Measurements from ENCODE around the gene CCDC169.

Gene CCDC169

GRCh38 chr13:36251017-36251416 lies 46.6 kb downstream of the CCDC169 start:
- Histone ChIP-seq H4K20me1 (ENCODE audit: insufficient read depth, low read length) (no peaks in the 10 kb centered on the region), H3K4me1 (ENCODE audit: low read length) (peaks cover 5% of the 10 kb centered on the region; the same call in 1 of the 2 replicates), H2AFZ (ENCODE audit: low read depth, low read length) (no peak overlapping the region), H3K9ac (ENCODE audit: low read length) (no peak overlapping the region), H3K4me3 (ENCODE audit: low read length) (no peak overlapping the region), H3K9me3 (ENCODE audit: insufficient read depth, low read length) (no peaks in the 10 kb centered on the region), H3K36me3 (replicated peaks; ENCODE audit: low read depth, low read length) (no peaks in the 10 kb centered on the region), H3K79me2 (ENCODE audit: low read length) (no peaks in the 10 kb centered on the region), H3K4me2 (ENCODE audit: low read length) (no peak overlapping the region), H3K27ac (ENCODE audit: low read length) (no peak overlapping the region), H3K27me3 (ENCODE audit: low read depth, low read length) (no peaks in the 10 kb centered on the region)
- no peak for TF ChIP-seq CTCF (IDR thresholded peaks at IDR 0.05; ENCODE audit: low read depth, low read length)
- no peak for TF ChIP-seq EZH2phosphoT487 (IDR thresholded peaks at IDR 0.05; ENCODE audit: low read depth)

- H3K4me2 ChIP-seq (ENCODE audit: low read length): no peak overlapping the region
- H3K27me3 ChIP-seq (ENCODE audit: low read depth, low read length): no peaks in the 10 kb centered on the region
- H3K27ac ChIP-seq (ENCODE audit: low read length): no peak overlapping the region
- H3K4me3 ChIP-seq (ENCODE audit: low read length): no peak overlapping the region
- no peak overlapping the region for H3K9ac ChIP-seq (ENCODE audit: low read length)
- H3K4me1 ChIP-seq (ENCODE audit: low read length): peaks cover 5% of the 10 kb centered on the region; the same call in 1 of the 2 replicates
- no peaks in the 10 kb centered on the region for H3K79me2 ChIP-seq (ENCODE audit: low read length)
- no peaks in the 10 kb centered on the region for H4K20me1 ChIP-seq (ENCODE audit: insufficient read depth, low read length)
- TF ChIP-seq EZH2phosphoT487 (IDR thresholded peaks at IDR 0.05; ENCODE audit: low read depth) (no peak), CTCF (IDR thresholded peaks at IDR 0.05; ENCODE audit: low read depth, low read length) (no peak)
- H3K9me3 ChIP-seq (ENCODE audit: insufficient read depth, low read length): no peaks in the 10 kb centered on the region
- no peaks in the 10 kb centered on the region for H3K36me3 ChIP-seq (replicated peaks; ENCODE audit: low read depth, low read length)
- no peak overlapping the region for H2AFZ ChIP-seq (ENCODE audit: low read depth, low read length)
Measured at GRCh38 chr13:36248700-36249099, 48.9 kb downstream of the CCDC169 start.

- H2AFZ ChIP-seq (ENCODE audit: low read depth, low read length): no peak overlapping the region
- H3K9me3 ChIP-seq (ENCODE audit: insufficient read depth, low read length): no peaks in the 10 kb centered on the region
- no peaks in the 10 kb centered on the region for H3K79me2 ChIP-seq (ENCODE audit: low read length)
- no peak overlapping the region for H3K9ac ChIP-seq (ENCODE audit: low read length)
- no peaks in the 10 kb centered on the region for H3K4me1 ChIP-seq (ENCODE audit: low read length)
- H3K4me2 ChIP-seq (ENCODE audit: low read length): no peak overlapping the region
- no peaks in the 10 kb centered on the region for H4K20me1 ChIP-seq (ENCODE audit: insufficient read depth, low read length)
- H3K36me3 ChIP-seq (replicated peaks; ENCODE audit: low read depth, low read length): no peaks in the 10 kb centered on the region
- no peaks in the 10 kb centered on the region for H3K27me3 ChIP-seq (ENCODE audit: low read depth, low read length)
- no peak overlapping the region for H3K27ac ChIP-seq (ENCODE audit: low read length)
- H3K4me3 ChIP-seq (ENCODE audit: low read length): no peak overlapping the region
- TF ChIP-seq CTCF (IDR thresholded peaks at IDR 0.05; ENCODE audit: low read depth, low read length) (no peak), EZH2phosphoT487 (IDR thresholded peaks at IDR 0.05; ENCODE audit: low read depth) (no peak)
Measured at GRCh38 chr13:36244990-36245389, 52.6 kb downstream of the CCDC169 start.

- H3K27me3 ChIP-seq (ENCODE audit: low read depth, low read length): no peaks in the 10 kb centered on the region
- H3K9ac ChIP-seq (ENCODE audit: low read length): no peak overlapping the region
- H3K79me2 ChIP-seq (ENCODE audit: low read length): no peaks in the 10 kb centered on the region
- H3K27ac ChIP-seq (ENCODE audit: low read length): no peak overlapping the region
- H3K4me3 ChIP-seq (ENCODE audit: low read length): no peak overlapping the region
- no peaks in the 10 kb centered on the region for H4K20me1 ChIP-seq (ENCODE audit: insufficient read depth, low read length)
- no peak overlapping the region for H2AFZ ChIP-seq (ENCODE audit: low read depth, low read length)
- TF ChIP-seq EZH2phosphoT487 (IDR thresholded peaks at IDR 0.05; ENCODE audit: low read depth) (no peak), CTCF (IDR thresholded peaks at IDR 0.05; ENCODE audit: low read depth, low read length) (no peak)
- no peaks in the 10 kb centered on the region for H3K9me3 ChIP-seq (ENCODE audit: insufficient read depth, low read length)
- no peaks in the 10 kb centered on the region for H3K36me3 ChIP-seq (replicated peaks; ENCODE audit: low read depth, low read length)
- H3K4me2 ChIP-seq (ENCODE audit: low read length): no peak overlapping the region
- no peaks in the 10 kb centered on the region for H3K4me1 ChIP-seq (ENCODE audit: low read length)
Measured at GRCh38 chr13:36244073-36244472, 53.5 kb downstream of the CCDC169 start.

Data from OCI-LY3 (cell line).